IPS DF 6.9 (cell line): ENCODE data around the gene PGGHG.

Source experiments
- DNase-seq: peaks from one replicate; pipeline ENCODE4 v3.0.0-alpha.2; 2013; ENCODE audit warnings: low read depth, low spot score
- H3K27ac ChIP-seq: one replicate; pipeline ENCODE4 v1.5.1; 2013; ENCODE audit warnings: low read length, control low read depth
- H3K27me3 ChIP-seq: 2 replicates; pipeline ENCODE4 v1.6.1; 2013; ENCODE audit warnings: mild to moderate bottlenecking, low read length; ENCODE audit not compliant: control insufficient read depth, insufficient read depth
- H3K36me3 ChIP-seq: 2 replicates; pipeline ENCODE4 v1.6.1; 2013; ENCODE audit warnings: low read length; ENCODE audit not compliant: control insufficient read depth, insufficient read depth
- H3K4me1 ChIP-seq: 2 replicates; pipeline ENCODE4 v1.6.1; 2013; ENCODE audit warnings: low read length; ENCODE audit not compliant: control insufficient read depth, insufficient read depth
- H3K4me3 ChIP-seq: 2 replicates; pipeline ENCODE4 v1.5.1; 2013; ENCODE audit warnings: mild to moderate bottlenecking, low read length
- H3K9me3 ChIP-seq: 2 replicates; pipeline ENCODE4 v1.6.1; 2013; ENCODE audit warnings: low read length, inconsistent platforms; ENCODE audit not compliant: control insufficient read depth, insufficient read depth
- WGBS: extraction: QIAGEN DNeasy Blood & Tissue Kit; methylation state at CpG from one replicate; pipeline ENCODE4 v1.1.7; 2013; ENCODE audit warnings: mixed read lengths, missing lambda C conversion rate; ENCODE audit not compliant: insufficient read length, insufficient coverage; 5-methylcytosine and 5-hydroxymethylcytosine counted together

PGGHG gene

DNA sequence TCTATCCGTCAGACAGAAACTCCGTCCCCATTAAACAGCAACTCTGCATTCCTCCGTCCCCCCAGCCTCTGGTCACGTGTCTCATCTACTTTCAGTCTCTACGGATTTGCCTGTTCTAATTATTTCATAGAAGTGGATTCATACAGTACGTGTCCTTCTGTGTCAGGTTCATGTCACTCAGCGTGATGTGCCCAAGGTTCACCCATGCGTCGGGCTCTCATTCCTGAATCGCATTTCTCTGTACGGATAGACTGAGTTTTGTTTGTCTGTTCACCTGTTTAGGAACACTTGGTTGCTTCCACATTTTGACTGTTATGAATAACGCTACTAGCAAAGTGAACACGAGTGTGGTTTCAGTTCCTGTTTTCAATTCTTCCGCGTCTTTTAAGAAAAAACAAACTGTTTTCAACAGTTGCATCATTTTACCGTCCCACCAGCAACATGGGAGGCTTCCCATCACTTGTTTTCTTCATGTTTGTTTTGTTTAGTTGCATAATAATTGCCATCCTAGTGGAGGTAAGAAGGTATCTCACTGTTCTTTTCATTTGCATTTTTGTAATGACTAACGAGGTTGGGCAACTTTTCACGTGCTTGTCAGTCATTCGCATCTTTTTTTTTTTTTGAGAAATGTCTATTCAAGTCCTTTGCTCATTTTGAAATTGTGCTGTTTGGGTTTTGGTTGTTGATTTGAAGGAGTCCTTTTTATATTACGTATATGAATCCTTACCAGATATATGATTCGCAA is 19.6 kb upstream of the PGGHG start:
- Histone ChIP-seq H3K27ac (no peak overlapping the region), H3K27me3 (no peaks in the 10 kb centered on the region), H3K9me3 (no peaks in the 10 kb centered on the region), H3K36me3 (no peaks in the 10 kb centered on the region), H3K4me1 (no peaks in the 10 kb centered on the region; the same call in 1 of the 2 replicates), H3K4me3 (no peak overlapping the region)
- WGBS: no CpG with 5 or more reads among the region's 21 CpGs
- DNase-seq: no peak

DNA sequence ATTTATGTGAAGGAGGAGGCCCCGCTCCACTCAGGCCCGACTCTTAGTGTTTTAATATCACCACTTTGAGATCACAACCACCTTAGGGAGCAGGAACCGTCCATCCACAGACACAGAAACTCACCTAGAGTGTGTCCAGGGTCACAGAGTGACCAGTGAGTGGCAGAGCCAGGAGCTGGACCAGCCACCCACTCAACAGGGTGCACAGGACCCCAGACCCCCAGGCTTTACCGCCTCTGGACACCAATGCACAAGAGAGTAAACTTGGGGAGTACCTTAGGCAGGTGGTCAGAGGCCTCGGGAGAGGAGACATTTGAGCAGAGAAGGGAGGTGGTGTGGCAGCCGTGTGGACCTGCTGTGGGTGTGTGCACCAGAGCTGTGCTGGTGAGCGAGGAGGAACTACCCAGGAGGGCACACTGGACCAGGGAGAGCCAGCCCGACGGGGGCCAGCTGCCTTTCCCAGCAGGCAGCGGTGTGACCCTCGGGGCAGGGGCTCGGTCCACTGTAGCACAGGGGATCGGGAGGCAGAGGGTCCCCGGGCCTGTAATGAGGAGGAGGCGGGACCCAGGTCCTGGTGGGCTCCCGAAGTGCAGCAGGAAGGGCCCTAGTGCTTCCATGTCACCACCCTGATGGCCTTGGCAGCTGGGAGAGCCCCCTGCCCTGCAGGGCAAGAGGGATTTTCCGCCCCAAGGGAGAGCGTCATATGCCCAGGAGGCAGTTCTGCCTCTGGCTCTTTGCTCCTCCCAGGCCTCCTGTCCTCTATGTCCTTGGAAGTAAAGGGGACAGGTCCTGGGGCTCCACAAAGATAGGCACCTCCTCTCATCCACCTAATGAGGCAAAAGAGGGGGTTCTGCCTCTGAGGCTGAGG is 18.2 kb upstream of the PGGHG start:
- no peak for DNase-seq
- Histone ChIP-seq H3K4me3 (no peak overlapping the region), H3K36me3 (no peaks in the 10 kb centered on the region), H3K27ac (no peak overlapping the region), H3K27me3 (no peaks in the 10 kb centered on the region), H3K4me1 (no peaks in the 10 kb centered on the region; the same call in 1 of the 2 replicates), H3K9me3 (no peaks in the 10 kb centered on the region)
- WGBS: no CpG with 5 or more reads among the region's 18 CpGs

DNA sequence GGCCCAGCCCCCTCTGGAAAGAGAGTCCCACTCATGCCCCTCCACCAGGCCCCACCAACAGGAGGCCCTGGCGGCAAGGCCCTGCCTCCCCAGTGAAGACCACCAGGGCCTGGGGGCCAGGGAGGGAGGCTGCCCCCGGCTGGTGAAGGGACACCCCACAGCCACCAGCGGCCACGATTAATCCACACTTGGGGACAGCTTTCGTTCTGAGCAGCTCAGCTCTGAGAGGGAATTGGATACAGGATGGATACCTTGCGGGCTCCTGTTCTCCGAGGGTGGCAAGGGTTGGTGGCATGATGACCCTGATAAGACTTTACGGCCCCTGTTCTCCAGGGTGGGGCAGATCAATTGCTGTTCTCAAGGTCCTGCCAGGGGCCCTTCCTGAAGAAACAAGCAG is 17.6 kb upstream of the PGGHG start:
- Histone ChIP-seq H3K27ac (no peak overlapping the region), H3K9me3 (no peaks in the 10 kb centered on the region), H3K4me1 (no peaks in the 10 kb centered on the region; the same call in 1 of the 2 replicates), H3K27me3 (no peaks in the 10 kb centered on the region), H3K36me3 (no peaks in the 10 kb centered on the region), H3K4me3 (no peak overlapping the region)
- WGBS: no CpG with 5 or more reads among the region's 8 CpGs
- DNase-seq: no peak

GRCh38 chr11:272195-272930 is 16.6 kb upstream of the PGGHG start:
- WGBS: no CpG with 5 or more reads among the region's 22 CpGs

GRCh38 chr11:272931-273198 is 16.1 kb upstream of the PGGHG start:
- Histone ChIP-seq H3K4me1 (no peaks in the 10 kb centered on the region; the same call in 1 of the 2 replicates), H3K27ac (no peak overlapping the region), H3K9me3 (no peaks in the 10 kb centered on the region), H3K36me3 (no peaks in the 10 kb centered on the region), H3K4me3 (no peak overlapping the region), H3K27me3 (no peaks in the 10 kb centered on the region)
- DNase-seq: no peak
- WGBS: no CpG with 5 or more reads among the region's 6 CpGs

More at GRCh38 chr11:272195-272930, 16.6 kb upstream of the PGGHG start:
- Histone ChIP-seq H3K27me3 (no peaks in the 10 kb centered on the region), H3K9me3 (no peaks in the 10 kb centered on the region), H3K4me1 (no peaks in the 10 kb centered on the region; the same call in 1 of the 2 replicates), H3K36me3 (no peaks in the 10 kb centered on the region), H3K4me3 (no peak overlapping the region), H3K27ac (no peak overlapping the region)
- no peak for DNase-seq

DNA sequence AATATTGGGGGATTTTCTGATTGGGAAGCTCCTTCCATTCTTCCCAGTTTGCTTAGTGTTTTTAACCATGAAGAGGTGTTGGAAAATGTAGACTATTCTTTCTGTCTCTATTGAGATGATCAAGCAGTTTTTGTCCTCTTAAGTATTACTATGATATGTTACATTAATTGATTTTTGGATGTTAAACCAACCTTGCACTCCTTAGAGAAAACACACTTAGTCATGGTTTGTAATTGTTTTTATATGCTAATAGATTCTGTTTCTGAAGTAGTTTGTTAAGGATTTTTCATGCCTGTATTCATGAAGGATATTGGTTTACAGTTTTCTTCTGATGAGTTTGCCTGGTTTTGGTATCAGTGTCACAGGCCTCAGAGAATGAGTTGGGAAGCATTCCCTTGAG is 12.7 kb upstream of the PGGHG start:
- peaks cover 6% of the 10 kb centered on the region; the same call in 1 of the 2 replicates for H3K27me3 ChIP-seq
- peaks cover 1% of the 10 kb centered on the region; the same call in 1 of the 2 replicates for H3K4me1 ChIP-seq
- DNase-seq: no peak
- no peak overlapping the region for H3K4me3 ChIP-seq
- no peaks in the 10 kb centered on the region for H3K9me3 ChIP-seq
- H3K36me3 ChIP-seq: peaks cover 4% of the 10 kb centered on the region; the same call in 1 of the 2 replicates
- H3K27ac ChIP-seq: no peak overlapping the region

GRCh38 chr11:278001-278951 is 10.7 kb upstream of the PGGHG start, which contains the start of gene NLRP6:
TSS of gene NLRP6 (plus strand) at chr11:278407. CDS start at chr11:278570, 163 bp downstream.
- H3K4me3 ChIP-seq: no peak within 1 kb of the TSS
- peaks cover 12% of the 10 kb centered on the region; the same call in 1 of the 2 replicates for H3K27me3 ChIP-seq
- no peak for DNase-seq
- no peak within 1 kb of the TSS for H3K27ac ChIP-seq
- WGBS: no CpG with 5 or more reads among the region's 21 CpGs
- H3K4me1 ChIP-seq: 0 out of 2 replicates have a peak, but pooled peaks cover 1% of the 10 kb centered on the region
- H3K36me3 ChIP-seq: peaks cover 4% of the 10 kb centered on the region; the same call in 1 of the 2 replicates
- no peaks in the 10 kb centered on the region for H3K9me3 ChIP-seq

DNA sequence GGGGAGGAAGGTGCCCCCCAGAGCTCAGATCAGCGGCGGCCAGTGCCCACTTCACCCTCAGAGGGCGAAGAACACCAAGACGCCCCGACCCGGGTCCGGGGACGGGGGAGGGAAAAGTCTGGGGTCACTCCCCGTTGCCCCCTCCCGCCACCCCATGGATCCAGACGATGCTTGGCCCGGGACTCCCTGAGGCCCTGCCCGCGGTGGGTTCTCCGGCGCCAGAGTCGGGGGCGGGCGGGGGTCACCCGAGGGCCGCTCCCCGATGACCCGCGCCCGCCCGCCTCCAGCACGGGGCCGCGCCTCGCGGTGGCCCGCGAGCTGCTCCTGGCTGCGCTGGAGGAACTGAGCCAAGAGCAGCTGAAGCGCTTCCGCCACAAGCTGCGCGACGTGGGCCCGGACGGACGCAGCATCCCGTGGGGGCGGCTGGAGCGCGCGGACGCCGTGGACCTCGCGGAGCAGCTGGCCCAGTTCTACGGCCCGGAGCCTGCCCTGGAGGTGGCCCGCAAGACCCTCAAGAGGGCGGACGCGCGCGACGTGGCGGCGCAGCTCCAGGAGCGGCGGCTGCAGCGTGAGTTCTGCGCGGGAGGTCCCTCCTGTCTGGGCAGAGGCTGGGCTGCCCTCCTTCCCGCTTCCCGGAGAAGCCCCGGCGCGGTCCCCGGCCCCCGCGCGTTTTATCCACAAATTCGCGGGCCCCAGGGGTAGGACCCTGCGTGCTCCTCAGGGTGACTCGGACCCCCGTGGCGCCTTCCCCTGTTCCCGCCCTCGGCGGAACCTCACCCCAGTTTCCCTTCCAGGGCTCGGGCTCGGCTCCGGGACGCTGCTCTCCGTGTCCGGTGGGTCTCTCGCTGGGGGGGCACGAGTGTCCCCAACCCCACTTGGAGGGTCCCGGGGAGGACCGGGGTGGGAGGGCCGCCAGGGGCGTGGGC is 9.6 kb upstream of the PGGHG start:
- Histone ChIP-seq H3K9me3 (no peaks in the 10 kb centered on the region), H3K4me1 (peaks cover 3% of the 10 kb centered on the region; the same call in 1 of the 2 replicates), H3K27ac (no peak overlapping the region), H3K4me3 (no peak overlapping the region), H3K27me3 (peaks cover 12% of the 10 kb centered on the region; the same call in 1 of the 2 replicates), H3K36me3 (peaks cover 4% of the 10 kb centered on the region; the same call in 1 of the 2 replicates)
- WGBS: no CpG with 5 or more reads among the region's 97 CpGs
- DNase-seq: no peak
